PC-3 (cell line): ENCODE data around the gene SYDE1. TPM values are rescaled to one million over a fixed set of nuclear protein-coding genes. Genes with fewer than 3 reads are reported as not detected.
A peak's percentile ranks its signal among the peaks of the same experiment; 100 is the strongest.

ENCODE experiments used
- ATAC-seq: fragments of 200-7000 bp; cut with Tn5 transposase; 2 replicates; pipeline ENCODE4 v1.9.1; 2020; ENCODE audit warnings: mild to moderate bottlenecking, moderate library complexity
- BruUV-seq: library from RNA; stranded (reverse); fragments of 400-500 nt; replicated peaks from 2 replicates; lab custom pipeline; 2021; lab: Mats Ljungman, UMichigan
- CTCF ChIA-PET: fragments of 300-600 bp; sonication (Branson Sonifier 250); formaldehyde crosslinking; loops from one replicate; lab custom pipeline; 2022; ENCODE audit warnings: antibody characterized with exemption; lab: Charles Lee
- POLR2A ChIA-PET: fragments of 300-600 bp; sonication (Branson Sonifier 250); formaldehyde crosslinking; loops from one replicate; lab custom pipeline; 2022; ENCODE audit warnings: antibody characterized with exemption; ENCODE audit not compliant: unreplicated experiment; lab: Charles Lee
- DNase-seq: peaks from one replicate; pipeline ENCODE4 v3.0.0-alpha.2; 2015
- H2AFZ ChIP-seq: fragments of 300-600 bp; sonication (generic); 2 replicates; pipeline ENCODE4 v1.6.0; 2016; ENCODE audit warnings: antibody characterized with exemption, low read length
- H3F3A ChIP-seq: fragments of 300-600 bp; sonication (generic); one replicate; pipeline ENCODE4 v1.6.0; 2017; ENCODE audit warnings: antibody characterized with exemption, low read length, control low read depth, mild to moderate bottlenecking; ENCODE audit not compliant: unreplicated experiment
- H3K27ac ChIP-seq: fragments of 300-600 bp; sonication (generic); 2 replicates; pipeline ENCODE4 v1.5.1; 2016; ENCODE audit warnings: mild to moderate bottlenecking, low read length
- H3K27me3 ChIP-seq: fragments of 300-600 bp; sonication (generic); 2 replicates; pipeline ENCODE4 v1.6.1; 2016; ENCODE audit warnings: low read length, mixed read lengths
- H3K36me3 ChIP-seq: fragments of 300-600 bp; sonication (generic); 2 replicates; pipeline ENCODE4 v1.6.1; 2016; ENCODE audit warnings: low read depth, mixed run types, low read length, mixed read lengths
- H3K4me1 ChIP-seq: fragments of 300-600 bp; sonication (generic); 2 replicates; pipeline ENCODE4 v1.5.1; 2016; ENCODE audit warnings: low read length; ENCODE audit not compliant: insufficient read depth
- H3K4me2 ChIP-seq: fragments of 300-600 bp; sonication (generic); 2 replicates; pipeline ENCODE4 v1.6.0; 2016; ENCODE audit warnings: low read length
- H3K4me3 ChIP-seq: fragments of 300-600 bp; sonication (generic); 2 replicates; pipeline ENCODE4 v1.5.1; 2016; ENCODE audit warnings: mild to moderate bottlenecking, low read length, mixed read lengths
- H3K79me2 ChIP-seq: fragments of 300-600 bp; sonication (generic); 2 replicates; pipeline ENCODE4 v1.6.1; 2017; ENCODE audit warnings: low read length, mixed read lengths
- H3K9ac ChIP-seq: fragments of 300-600 bp; sonication (generic); 2 replicates; pipeline ENCODE4 v1.6.0; 2016; ENCODE audit warnings: mild to moderate bottlenecking, low read length
- H3K9me2 ChIP-seq: fragments of 300-600 bp; sonication (generic); replicated peaks from 2 replicates; pipeline ENCODE4 v1.6.1; 2016; ENCODE audit warnings: mixed run types, low read length, mixed read lengths
- H3K9me3 ChIP-seq: fragments of 300-600 bp; sonication (generic); 2 replicates; pipeline ENCODE4 v1.6.1; 2016; ENCODE audit warnings: low read length, mixed read lengths
- H4K20me1 ChIP-seq: fragments of 300-600 bp; sonication (generic); 2 replicates; pipeline ENCODE4 v1.6.1; 2016; ENCODE audit warnings: low read length, mixed read lengths
- CTCF ChIP-seq: fragments of 300-600 bp; sonication (generic); conservative IDR thresholded peaks from 2 replicates; pipeline ENCODE4 v1.5.1; 2017; ENCODE audit warnings: antibody characterized with exemption, low read depth, mild to moderate bottlenecking, low read length
- EZH2 ChIP-seq: fragments of 300-600 bp; sonication (generic); IDR thresholded peaks from one replicate; pipeline ENCODE4 v1.6.1; 2017; ENCODE audit warnings: antibody characterized with exemption, mild to moderate bottlenecking, low read length; ENCODE audit not compliant: unreplicated experiment
- EZH2phosphoT487 ChIP-seq: fragments of 300-600 bp; sonication (generic); IDR thresholded peaks from 2 replicates; pipeline ENCODE4 v1.6.1; 2018; ENCODE audit warnings: mild to moderate bottlenecking, antibody characterized with exemption, low read length, borderline replicate concordance
- intact Hi-C: fragments of 100-400 bp; cut with micrococcal nuclease; formaldehyde crosslinking; loops from 2 replicates; pipeline ENCODE4 v1.9.0; 2023
- total RNA-seq: library from RNA; depleted of rRNA; stranded (reverse); fragments of >200 nt; gene quantifications from 2 replicates; pipeline ENCODE4 v1.2.3, GENCODE V29; 2014

Gene SYDE1
- total RNA-seq, 1 experiment from 2014 or later: 13.8 TPM

DNA sequence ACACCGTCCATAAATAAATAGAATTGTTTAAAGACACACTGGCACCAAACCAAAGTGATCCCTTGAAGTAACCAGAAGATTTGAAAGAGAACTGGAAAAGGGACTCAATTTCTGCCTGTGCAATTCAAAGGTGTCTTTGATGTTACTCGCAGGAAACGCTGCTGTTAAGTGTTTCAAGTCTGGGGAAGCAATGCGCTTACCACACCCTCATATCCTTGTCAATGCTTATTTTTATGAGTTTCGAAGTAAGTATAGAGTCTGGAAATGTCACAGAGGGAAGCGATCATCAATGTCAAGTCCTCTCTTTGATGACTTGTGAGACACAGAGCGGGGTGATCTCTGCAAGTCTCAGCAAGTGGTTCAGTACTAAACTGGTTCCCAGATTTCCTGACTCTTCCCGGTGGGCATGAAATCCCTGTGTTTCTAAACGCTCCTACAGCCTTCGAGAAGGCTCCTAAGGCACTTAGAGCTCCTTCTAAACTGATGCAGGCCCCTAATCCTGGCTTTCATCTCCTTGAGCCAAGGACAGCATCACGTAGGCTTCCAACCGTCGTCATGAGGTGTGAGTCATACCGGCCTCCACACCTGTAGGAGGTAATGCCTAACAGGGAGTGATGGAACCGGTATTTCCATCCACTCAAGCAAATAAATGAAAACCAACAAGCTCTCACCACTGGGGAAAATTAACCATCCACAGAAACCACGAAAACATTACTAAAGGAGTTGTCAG, 22.8 kb downstream of the SYDE1 start:
- H3K27me3 ChIP-seq: no peaks in the 10 kb centered on the region
- peaks cover 24% of the 10 kb centered on the region for H3K4me1 ChIP-seq
- CTCF ChIA-PET: no interaction called here
- no TSS peak for BruUV-seq
- H3F3A ChIP-seq: no peaks in the 10 kb centered on the region
- ATAC-seq (peak; percentile 16; the same call in 1 of the 2 replicates), DNase-seq (peak; percentile 92)
- H3K4me3 ChIP-seq: no peak overlapping the region
- H3K9me2 ChIP-seq: no peaks in the 10 kb centered on the region
- intact Hi-C loops: no loop called here
- no peak overlapping the region for H3K9ac ChIP-seq
- no peaks in the 10 kb centered on the region for H3K9me3 ChIP-seq
- no peaks in the 10 kb centered on the region for H3K36me3 ChIP-seq
- peak overlapping the region; percentile 66 for H3K27ac ChIP-seq
- POLR2A ChIA-PET: interaction anchor here (0.5 kb wide), 1 partner anchor 21 kb away, joined by 12 read pairs; no protein-coding TSS in a partner anchor
- no peak for TF ChIP-seq EZH2phosphoT487
- no peak for TF ChIP-seq CTCF
- H3K4me2 ChIP-seq: peak overlapping the region; percentile 36
- H2AFZ ChIP-seq: peak overlapping the region; percentile 46; the same call in 1 of the 2 replicates
- H3K79me2 ChIP-seq: peaks cover 5% of the 10 kb centered on the region
- no peaks in the 10 kb centered on the region for H4K20me1 ChIP-seq

- ATAC-seq (peak; percentile 88), DNase-seq (peak; percentile 88)
- no peaks in the 10 kb centered on the region for H3K27me3 ChIP-seq
- H3K79me2 ChIP-seq: no peaks in the 10 kb centered on the region
- H3K4me3 ChIP-seq: no peak overlapping the region
- no peaks in the 10 kb centered on the region for H3F3A ChIP-seq
- H3K27ac ChIP-seq: peak overlapping the region; percentile 9; the same call in 1 of the 2 replicates
- H4K20me1 ChIP-seq: no peaks in the 10 kb centered on the region
- intact Hi-C loops: no loop called here
- H2AFZ ChIP-seq: no peak overlapping the region
- no peaks in the 10 kb centered on the region for H3K36me3 ChIP-seq
- no TSS peak for BruUV-seq
- no peak for TF ChIP-seq EZH2phosphoT487
- no peak for TF ChIP-seq CTCF
- TF ChIP-seq EZH2: no peak
- no peaks in the 10 kb centered on the region for H3K9me2 ChIP-seq
- H3K4me2 ChIP-seq: peak overlapping the region; percentile 10; the same call in 1 of the 2 replicates
- no peaks in the 10 kb centered on the region for H3K9me3 ChIP-seq
- ChIA-PET POLR2A (no interaction called here), CTCF (interaction anchor here (0.5 to 0.6 kb wide), 2 partner anchors 44 to 73 kb away, joined by 3 read pairs; no protein-coding TSS in a partner anchor)
- H3K9ac ChIP-seq: no peak overlapping the region
- peaks cover 25% of the 10 kb centered on the region for H3K4me1 ChIP-seq
Measured at GRCh38 chr19:15136234-15136954, 29.2 kb downstream of the SYDE1 start.
